HEK293 (cell line): ENCODE data around the gene JAML.

Source experiments
- CTCF ChIA-PET: fragments of 350-600 bp; formaldehyde crosslinking; extraction: SDS; loops from one replicate; lab custom pipeline; 2021; ENCODE audit warnings: antibody characterized with exemption; lab: Yijun Ruan, JAX
- POLR2A ChIA-PET: fragments of 300-600 bp; formaldehyde crosslinking; extraction: SDS; loops from one replicate; lab custom pipeline; 2020; ENCODE audit warnings: antibody characterized with exemption, inconsistent platforms; lab: Yijun Ruan, JAX
- H3K27ac ChIP-seq: fragments of 200-500 bp; sonication (Bioruptor generic); 2 replicates; pipeline ENCODE4 v1.5.1; 2014; ENCODE audit warnings: low read depth, low read length, control low read depth, inconsistent platforms; ENCODE audit errors: extremely low read depth
- H3K36me3 ChIP-seq, 2 experiments: fragments of 200-500 bp in 1 of 2; sonication (Bioruptor generic) in 1 of 2; 1 replicate in 1 of 2; 2 replicates in 1 of 2; pipeline ENCODE4 v1.5.1; 2014 to 2017; ENCODE audit warnings: inconsistent platforms in 2 of 2, low read length in 2 of 2; ENCODE audit not compliant: control insufficient read depth in 2 of 2, insufficient read depth in 1 of 2
- H3K4me1 ChIP-seq: fragments of 200-500 bp; sonication (Bioruptor generic); 2 replicates; pipeline ENCODE4 v1.5.1; 2014; ENCODE audit warnings: mild to moderate bottlenecking, low read length, inconsistent platforms; ENCODE audit not compliant: control insufficient read depth, insufficient read depth
- H3K4me3 ChIP-seq: 2 replicates; pipeline ENCODE4 v1.5.1; 2011; ENCODE audit warnings: low read depth, mild to moderate bottlenecking, control low read depth, low read length, moderate library complexity
- H3K9me3 ChIP-seq: fragments of 200-500 bp; sonication (Bioruptor generic); 2 replicates; pipeline ENCODE4 v1.5.1; 2014; ENCODE audit warnings: low read depth, low read length, inconsistent platforms; ENCODE audit not compliant: control insufficient read depth, insufficient read depth
- GLIS1 ChIP-seq: fragments of 450-650 bp; formaldehyde crosslinking; IDR thresholded peaks from 2 replicates; pipeline ENCODE4 v1.5.1; 2016; ENCODE audit warnings: missing biosample characterization, missing genetic modification characterization
- GLIS2 ChIP-seq: fragments of 450-650 bp; formaldehyde crosslinking; IDR thresholded peaks from 2 replicates; pipeline ENCODE4 v1.5.1; 2016; ENCODE audit warnings: missing biosample characterization, missing genetic modification characterization
- KLF8 ChIP-seq: fragments of 450-650 bp; formaldehyde crosslinking; IDR thresholded peaks from 2 replicates; pipeline ENCODE4 v1.5.1; 2016; ENCODE audit warnings: missing biosample characterization, missing genetic modification characterization
- OVOL3 ChIP-seq: fragments of 450-650 bp; formaldehyde crosslinking; IDR thresholded peaks from 2 replicates; pipeline ENCODE4 v1.5.1; 2016; ENCODE audit warnings: missing biosample characterization, missing genetic modification characterization
- ZFP3 ChIP-seq: fragments of 450-650 bp; formaldehyde crosslinking; IDR thresholded peaks from 2 replicates; pipeline ENCODE4 v1.5.1; 2016; ENCODE audit warnings: low read depth, missing biosample characterization, missing genetic modification characterization
- ZNF138 ChIP-seq: fragments of 450-650 bp; formaldehyde crosslinking; IDR thresholded peaks from 2 replicates; pipeline ENCODE4 v1.5.1; 2016; ENCODE audit warnings: missing biosample characterization, missing genetic modification characterization, borderline replicate concordance
- ZNF157 ChIP-seq: fragments of 450-650 bp; formaldehyde crosslinking; IDR thresholded peaks from 2 replicates; pipeline ENCODE4 v1.5.1; 2016; ENCODE audit warnings: missing biosample characterization, missing genetic modification characterization
- ZNF214 ChIP-seq: fragments of 450-650 bp; formaldehyde crosslinking; IDR thresholded peaks from 2 replicates; pipeline ENCODE4 v1.5.1; 2017; ENCODE audit warnings: missing biosample characterization, mild to moderate bottlenecking, missing genetic modification characterization, borderline replicate concordance
- ZNF560 ChIP-seq: fragments of 450-650 bp; formaldehyde crosslinking; IDR thresholded peaks from 2 replicates; pipeline ENCODE4 v1.5.1; 2017; ENCODE audit warnings: missing biosample characterization, missing genetic modification characterization, borderline replicate concordance
- ZNF600 ChIP-seq: fragments of 450-650 bp; formaldehyde crosslinking; IDR thresholded peaks from 2 replicates; pipeline ENCODE4 v1.5.1; 2016; ENCODE audit warnings: missing biosample characterization, missing genetic modification characterization
- ZNF654 ChIP-seq: fragments of 450-650 bp; formaldehyde crosslinking; IDR thresholded peaks from 2 replicates; pipeline ENCODE4 v1.5.1; 2016; ENCODE audit warnings: low read depth, missing biosample characterization, missing genetic modification characterization
- ZNF777 ChIP-seq: fragments of 450-650 bp; formaldehyde crosslinking; IDR thresholded peaks from 2 replicates; pipeline ENCODE4 v1.5.1; 2017; ENCODE audit warnings: missing biosample characterization, missing genetic modification characterization, borderline replicate concordance
- TF ChIP-seq, protein P1 (sequence below): sonication (generic); formaldehyde crosslinking; IDR thresholded peaks from 2 replicates; pipeline ENCODE4 v1.8.1; 2022; ENCODE audit warnings: mild to moderate bottlenecking, moderate library complexity, missing genetic modification reagents
- TF ChIP-seq, protein P2 (sequence below): fragments of 450-650 bp; formaldehyde crosslinking; IDR thresholded peaks from 2 replicates; pipeline ENCODE4 v1.5.1; 2016; ENCODE audit warnings: missing biosample characterization, missing genetic modification characterization
- TF ChIP-seq, protein P3 (sequence below): fragments of 450-650 bp; formaldehyde crosslinking; IDR thresholded peaks from 2 replicates; pipeline ENCODE4 v1.5.1; 2016; ENCODE audit warnings: missing biosample characterization, missing genetic modification characterization
- TF ChIP-seq, protein P4 (sequence below): IDR thresholded peaks from 2 replicates; pipeline ENCODE4 v1.6.1; 2011; ENCODE audit warnings: mild to moderate bottlenecking, low read depth, low read length, borderline replicate concordance

JAML gene

DNA sequence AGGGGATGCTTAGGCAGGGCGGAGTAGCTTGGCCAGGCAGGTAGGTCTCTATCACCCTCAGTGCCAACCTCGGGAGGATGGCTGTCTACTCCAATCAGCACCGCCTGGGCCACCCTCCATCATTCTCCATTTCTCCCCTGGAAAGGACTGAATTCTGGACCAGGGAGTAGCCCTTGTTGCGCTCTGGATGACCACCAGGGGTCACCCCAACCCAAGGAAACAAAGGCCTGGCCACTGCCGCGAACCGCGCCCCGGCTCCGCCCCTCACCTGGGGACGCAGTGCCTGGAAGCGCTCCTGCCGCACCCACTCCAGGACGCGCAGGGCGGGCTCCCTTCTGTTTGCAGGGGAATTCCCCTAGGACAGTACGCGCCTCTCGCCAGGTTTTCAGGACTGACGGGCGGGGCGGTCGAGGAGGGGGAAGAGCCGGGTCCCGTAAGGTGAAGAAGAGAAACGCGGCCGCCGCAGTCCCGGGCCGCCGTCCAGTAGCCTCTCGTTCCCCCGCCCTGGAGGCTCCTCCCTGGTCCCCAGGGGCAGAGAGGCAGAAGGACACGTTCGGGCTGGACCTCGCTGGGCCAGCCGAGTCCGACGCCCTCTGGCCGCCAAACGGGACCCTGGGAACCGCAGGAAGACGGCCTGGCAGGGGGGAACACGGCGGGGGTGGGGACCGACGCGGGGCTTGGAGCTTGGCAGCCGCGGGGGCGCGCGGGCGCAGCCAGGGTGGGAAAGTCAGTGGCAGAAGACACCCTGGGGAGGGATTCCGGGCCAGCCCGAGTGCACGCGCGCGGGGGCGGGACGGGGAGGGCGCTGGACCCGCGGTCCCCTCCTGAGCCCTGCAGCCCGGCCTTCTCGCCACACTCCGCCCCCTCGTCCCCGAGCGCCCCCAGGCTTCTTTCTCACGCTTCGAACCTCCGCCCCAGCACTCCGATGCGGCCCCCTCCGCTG is 79.3 kb downstream of the JAML start (continued):
- TF ChIP-seq KLF8 (tag by site-specific recombination) (peak; percentile 93), OVOL3 (tag by site-specific recombination) (no peak), ZNF560 (tag by site-specific recombination) (no peak), ZNF138 (tag by site-specific recombination) (no peak), ZNF214 (tag by site-specific recombination) (no peak), ZFP3 (tag by site-specific recombination) (no peak), ZNF157 (tag by site-specific recombination) (no peak), ZNF600 (tag by site-specific recombination) (peak; percentile 52; the same call in 1 of the 2 replicates), ZNF777 (tag by site-specific recombination) (0 out of 2 replicates have a peak, but pooled peaks have one; percentile 69), GLIS2 (tag by site-specific recombination) (peak; percentile 80)
- TF ChIP-seq, protein P1, sequence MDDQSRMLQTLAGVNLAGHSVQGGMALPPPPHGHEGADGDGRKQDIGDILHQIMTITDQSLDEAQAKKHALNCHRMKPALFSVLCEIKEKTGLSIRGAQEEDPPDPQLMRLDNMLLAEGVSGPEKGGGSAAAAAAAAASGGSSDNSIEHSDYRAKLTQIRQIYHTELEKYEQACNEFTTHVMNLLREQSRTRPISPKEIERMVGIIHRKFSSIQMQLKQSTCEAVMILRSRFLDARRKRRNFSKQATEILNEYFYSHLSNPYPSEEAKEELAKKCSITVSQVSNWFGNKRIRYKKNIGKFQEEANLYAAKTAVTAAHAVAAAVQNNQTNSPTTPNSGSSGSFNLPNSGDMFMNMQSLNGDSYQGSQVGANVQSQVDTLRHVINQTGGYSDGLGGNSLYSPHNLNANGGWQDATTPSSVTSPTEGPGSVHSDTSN (CRISPR knock-in tag), result peak; percentile 27; the same call in 1 of the 2 replicates
- TF ChIP-seq, protein P2, sequence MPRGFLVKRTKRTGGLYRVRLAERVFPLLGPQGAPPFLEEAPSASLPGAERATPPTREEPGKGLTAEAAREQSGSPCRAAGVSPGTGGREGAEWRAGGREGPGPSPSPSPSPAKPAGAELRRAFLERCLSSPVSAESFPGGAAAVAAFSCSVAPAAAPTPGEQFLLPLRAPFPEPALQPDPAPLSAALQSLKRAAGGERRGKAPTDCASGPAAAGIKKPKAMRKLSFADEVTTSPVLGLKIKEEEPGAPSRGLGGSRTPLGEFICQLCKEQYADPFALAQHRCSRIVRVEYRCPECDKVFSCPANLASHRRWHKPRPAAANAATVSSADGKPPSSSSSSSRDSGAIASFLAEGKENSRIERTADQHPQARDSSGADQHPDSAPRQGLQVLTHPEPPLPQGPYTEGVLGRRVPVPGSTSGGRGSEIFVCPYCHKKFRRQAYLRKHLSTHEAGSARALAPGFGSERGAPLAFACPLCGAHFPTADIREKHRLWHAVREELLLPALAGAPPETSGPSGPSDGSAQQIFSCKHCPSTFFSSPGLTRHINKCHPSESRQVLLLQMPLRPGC (tag by site-specific recombination), result no peak
- TF ChIP-seq, protein P3, sequence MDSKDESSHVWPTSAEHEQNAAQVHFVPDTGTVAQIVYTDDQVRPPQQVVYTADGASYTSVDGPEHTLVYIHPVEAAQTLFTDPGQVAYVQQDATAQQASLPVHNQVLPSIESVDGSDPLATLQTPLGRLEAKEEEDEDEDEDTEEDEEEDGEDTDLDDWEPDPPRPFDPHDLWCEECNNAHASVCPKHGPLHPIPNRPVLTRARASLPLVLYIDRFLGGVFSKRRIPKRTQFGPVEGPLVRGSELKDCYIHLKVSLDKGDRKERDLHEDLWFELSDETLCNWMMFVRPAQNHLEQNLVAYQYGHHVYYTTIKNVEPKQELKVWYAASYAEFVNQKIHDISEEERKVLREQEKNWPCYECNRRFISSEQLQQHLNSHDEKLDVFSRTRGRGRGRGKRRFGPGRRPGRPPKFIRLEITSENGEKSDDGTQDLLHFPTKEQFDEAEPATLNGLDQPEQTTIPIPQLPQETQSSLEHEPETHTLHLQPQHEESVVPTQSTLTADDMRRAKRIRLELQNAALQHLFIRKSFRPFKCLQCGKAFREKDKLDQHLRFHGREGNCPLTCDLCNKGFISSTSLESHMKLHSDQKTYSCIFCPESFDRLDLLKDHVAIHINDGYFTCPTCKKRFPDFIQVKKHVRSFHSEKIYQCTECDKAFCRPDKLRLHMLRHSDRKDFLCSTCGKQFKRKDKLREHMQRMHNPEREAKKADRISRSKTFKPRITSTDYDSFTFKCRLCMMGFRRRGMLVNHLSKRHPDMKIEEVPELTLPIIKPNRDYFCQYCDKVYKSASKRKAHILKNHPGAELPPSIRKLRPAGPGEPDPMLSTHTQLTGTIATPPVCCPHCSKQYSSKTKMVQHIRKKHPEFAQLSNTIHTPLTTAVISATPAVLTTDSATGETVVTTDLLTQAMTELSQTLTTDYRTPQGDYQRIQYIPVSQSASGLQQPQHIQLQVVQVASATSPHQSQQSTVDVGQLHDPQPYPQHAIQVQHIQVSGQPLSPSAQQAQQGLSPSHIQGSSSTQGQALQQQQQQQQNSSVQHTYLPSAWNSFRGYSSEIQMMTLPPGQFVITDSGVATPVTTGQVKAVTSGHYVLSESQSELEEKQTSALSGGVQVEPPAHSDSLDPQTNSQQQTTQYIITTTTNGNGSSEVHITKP (tag by site-specific recombination), result peak; percentile 37
- TF ChIP-seq, protein P4, sequence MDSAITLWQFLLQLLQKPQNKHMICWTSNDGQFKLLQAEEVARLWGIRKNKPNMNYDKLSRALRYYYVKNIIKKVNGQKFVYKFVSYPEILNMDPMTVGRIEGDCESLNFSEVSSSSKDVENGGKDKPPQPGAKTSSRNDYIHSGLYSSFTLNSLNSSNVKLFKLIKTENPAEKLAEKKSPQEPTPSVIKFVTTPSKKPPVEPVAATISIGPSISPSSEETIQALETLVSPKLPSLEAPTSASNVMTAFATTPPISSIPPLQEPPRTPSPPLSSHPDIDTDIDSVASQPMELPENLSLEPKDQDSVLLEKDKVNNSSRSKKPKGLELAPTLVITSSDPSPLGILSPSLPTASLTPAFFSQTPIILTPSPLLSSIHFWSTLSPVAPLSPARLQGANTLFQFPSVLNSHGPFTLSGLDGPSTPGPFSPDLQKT, result no peak

DNA sequence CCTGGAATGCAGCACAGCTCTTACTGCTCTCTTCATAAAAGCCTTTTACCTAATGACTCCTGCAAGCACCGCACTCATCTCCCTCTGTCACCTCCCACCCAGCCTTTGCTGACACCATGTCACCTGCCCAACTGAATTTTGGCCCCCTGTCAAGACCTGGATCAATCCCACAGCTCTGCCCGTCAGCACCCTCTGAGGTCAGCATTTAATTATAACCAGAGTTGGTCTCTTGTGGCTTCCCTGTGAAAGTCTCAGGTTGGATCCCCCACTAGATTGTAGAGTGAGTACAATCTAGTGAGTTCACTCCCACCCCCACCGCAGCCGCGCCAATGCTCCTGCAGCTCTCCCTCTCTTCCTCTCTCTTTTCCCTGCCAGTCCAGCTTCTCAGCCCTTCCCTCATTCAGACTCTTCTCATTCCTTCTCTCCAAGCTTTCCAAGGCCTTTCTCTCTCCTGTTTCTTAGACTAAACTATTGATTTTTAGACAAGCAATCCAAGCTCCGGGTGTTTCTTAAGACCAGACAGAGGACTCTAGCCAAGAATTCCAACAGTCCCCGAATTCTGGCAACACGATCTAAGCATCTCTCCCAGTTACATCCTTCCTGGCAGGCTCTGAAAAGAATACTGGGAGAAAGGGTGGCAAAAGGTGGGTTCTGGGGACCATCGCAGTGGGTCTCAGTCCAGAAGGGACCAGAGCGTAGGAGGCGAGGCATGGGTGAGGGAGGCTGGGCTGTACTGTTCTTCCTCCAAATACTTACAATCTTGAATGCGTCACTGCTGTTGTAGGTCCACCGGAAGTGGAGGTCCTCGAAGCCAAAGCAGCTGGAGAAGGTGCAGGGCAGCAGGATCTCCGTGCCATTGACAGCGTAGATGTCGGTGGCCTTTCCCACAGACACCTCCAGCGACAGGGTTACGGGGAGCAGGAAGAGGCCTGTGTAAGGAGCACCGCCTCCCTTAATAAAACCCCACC is 80.2 kb downstream of the JAML start:
- Histone ChIP-seq H3K4me1 (no peaks in the 10 kb centered on the region), H3K27ac (no peak overlapping the region), H3K4me3 (no peak overlapping the region), H3K9me3 (no peaks in the 10 kb centered on the region), H3K36me3 (no peaks in the 10 kb centered on the region)
- CTCF ChIA-PET, result interaction anchor here (0.6 to 8.6 kb wide), 18 partner anchors 8 to 462 kb away, joined by 3 to 128 read pairs (median 3); partner anchors contain the start of gene SCN4B
- POLR2A ChIA-PET, result interaction anchor here (1.3 to 1.7 kb wide), 2 partner anchors 27 kb away, joined by 3 to 4 read pairs; no protein-coding TSS in a partner anchor
- TF ChIP-seq ZNF654 (tag by site-specific recombination), result no peak
- TF ChIP-seq GLIS1 (tag by site-specific recombination), result peak; percentile 77
